IMR-90 (cell line): ENCODE data around the gene INO80B. TPM values are rescaled to one million over a fixed set of nuclear protein-coding genes. Genes with fewer than 3 reads are reported as not detected.

Experiments used
- ATAC-seq: fragments of 200-7000 bp; cut with Tn5 transposase; 2 replicates; pipeline ENCODE4 v1.9.1; 2020; ENCODE audit warnings: low read depth, mild to moderate bottlenecking, moderate library complexity
- BruUV-seq: library from RNA; stranded (reverse); fragments of 400-500 nt; replicated peaks from 2 replicates; lab custom pipeline; 2021; lab: Mats Ljungman, UMichigan
- CTCF ChIA-PET: fragments of 300-600 bp; formaldehyde crosslinking; extraction: SDS; loops from one replicate; lab custom pipeline; 2021; ENCODE audit warnings: antibody characterized with exemption; lab: Yijun Ruan, JAX
- POLR2A ChIA-PET: fragments of 300-600 bp; sonication (Branson Sonifier 250); formaldehyde crosslinking; loops from one replicate; lab custom pipeline; 2022; ENCODE audit warnings: antibody characterized with exemption; ENCODE audit not compliant: unreplicated experiment; lab: Charles Lee
- DNase-seq: peaks from one replicate; pipeline ENCODE4 v3.0.0; 2013
- H2AFZ ChIP-seq: replicated peaks from 2 replicates; pipeline ENCODE3; 2013; ENCODE audit warnings: low read length, mild to moderate bottlenecking; ENCODE audit not compliant: poor library complexity
- H2AK5ac ChIP-seq: 2 replicates; pipeline ENCODE4 v1.6.1; 2013; ENCODE audit warnings: low read depth, low read length, inconsistent platforms
- H2AK9ac ChIP-seq: replicated peaks from 2 replicates; pipeline ENCODE3; 2013; ENCODE audit warnings: mild to moderate bottlenecking, low read depth, low read length, moderate library complexity; ENCODE audit not compliant: poor library complexity
- H2BK120ac ChIP-seq: 2 replicates; pipeline ENCODE4 v1.6.1; 2013; ENCODE audit warnings: low read depth, low read length, inconsistent platforms
- H2BK15ac ChIP-seq: 3 replicates; pipeline ENCODE4 v1.6.1; 2013; ENCODE audit warnings: low read depth, low read length, inconsistent platforms
- H2BK20ac ChIP-seq: 2 replicates; pipeline ENCODE4 v1.6.1; 2013; ENCODE audit warnings: low read depth, mild to moderate bottlenecking, inconsistent platforms, low read length, moderate library complexity
- H2BK5ac ChIP-seq: 2 replicates; pipeline ENCODE4 v1.6.1; 2013; ENCODE audit warnings: mild to moderate bottlenecking, low read depth, low read length, inconsistent platforms; ENCODE audit not compliant: poor library complexity, severe bottlenecking
- H3K14ac ChIP-seq: replicated peaks from 2 replicates; pipeline ENCODE4 v1.6.1; 2013; ENCODE audit warnings: low read depth, low read length, inconsistent platforms
- H3K18ac ChIP-seq: 2 replicates; pipeline ENCODE4 v1.6.1; 2013; ENCODE audit warnings: low read depth, low read length, control low read depth
- H3K23ac ChIP-seq: 2 replicates; pipeline ENCODE4 v1.6.1; 2013; ENCODE audit warnings: low read depth, low read length, inconsistent platforms
- H3K27ac ChIP-seq: 2 replicates; pipeline ENCODE4 v1.5.1; 2013; ENCODE audit warnings: mild to moderate bottlenecking, control low read depth, low read length; ENCODE audit not compliant: insufficient read depth
- H3K27me3 ChIP-seq: 2 replicates; pipeline ENCODE4 v1.6.1; 2013; ENCODE audit warnings: low read length; ENCODE audit not compliant: control insufficient read depth, insufficient read depth
- H3K36me3 ChIP-seq: 2 replicates; pipeline ENCODE4 v1.6.1; 2013; ENCODE audit warnings: low read length, mixed read lengths; ENCODE audit not compliant: control insufficient read depth, insufficient read depth
- H3K4ac ChIP-seq: 2 replicates; pipeline ENCODE4 v1.6.1; 2013; ENCODE audit warnings: low read depth, low read length, inconsistent platforms
- H3K4me1 ChIP-seq: 2 replicates; pipeline ENCODE4 v1.6.1; 2013; ENCODE audit warnings: low read length, mixed read lengths; ENCODE audit not compliant: control insufficient read depth, insufficient read depth
- H3K4me2 ChIP-seq: 2 replicates; pipeline ENCODE4 v1.6.1; 2013; ENCODE audit warnings: low read depth, mild to moderate bottlenecking, control low read depth, low read length, moderate library complexity
- H3K4me3 ChIP-seq: 2 replicates; pipeline ENCODE4 v1.5.1; 2013; ENCODE audit warnings: low read depth, mild to moderate bottlenecking, control low read depth, low read length, moderate library complexity; ENCODE audit not compliant: insufficient read depth
- H3K56ac ChIP-seq: 2 replicates; pipeline ENCODE4 v1.6.1; 2013; ENCODE audit warnings: low read length, inconsistent platforms; ENCODE audit not compliant: insufficient read depth; ENCODE audit errors: extremely low read depth
- H3K79me1 ChIP-seq, 2 experiments: 2 replicates each; pipeline ENCODE4 v1.6.1; 2013; ENCODE audit warnings: low read length in 2 of 2, inconsistent platforms in 1 of 2, low read depth in 1 of 2
- H3K9ac ChIP-seq: 2 replicates; pipeline ENCODE4 v1.6.1; 2013; ENCODE audit warnings: low read depth, low read length, control low read depth
- H3K9me1 ChIP-seq: 2 replicates; pipeline ENCODE4 v1.6.1; 2013; ENCODE audit warnings: low read length, inconsistent platforms; ENCODE audit not compliant: insufficient read depth
- H3K9me3 ChIP-seq: 2 replicates; pipeline ENCODE4 v1.6.1; 2013; ENCODE audit warnings: low read length; ENCODE audit not compliant: control insufficient read depth, insufficient read depth
- H4K20me1 ChIP-seq: 2 replicates; pipeline ENCODE4 v1.6.1; 2013; ENCODE audit warnings: low read length, inconsistent platforms; ENCODE audit not compliant: insufficient read depth
- H4K5ac ChIP-seq: 2 replicates; pipeline ENCODE4 v1.6.1; 2013; ENCODE audit warnings: mild to moderate bottlenecking, low read depth, low read length, control low read depth
- H4K8ac ChIP-seq, 2 experiments: 2 replicates each; pipeline ENCODE4 v1.6.1; 2013; ENCODE audit warnings: low read depth in 2 of 2, low read length in 2 of 2, control low read depth in 1 of 2, inconsistent platforms in 1 of 2
- H4K91ac ChIP-seq: 2 replicates; pipeline ENCODE4 v1.6.1; 2013; ENCODE audit warnings: low read depth, low read length, inconsistent platforms; ENCODE audit not compliant: insufficient read depth
- BHLHE40 ChIP-seq: fragments of 150-350 bp; IDR thresholded peaks from 2 replicates; pipeline ENCODE4 v1.6.1; 2016; ENCODE audit warnings: mild to moderate bottlenecking, low read depth, low read length
- CEBPB ChIP-seq: IDR thresholded peaks from 2 replicates; pipeline ENCODE4 v1.6.1; 2012; ENCODE audit warnings: low read depth, low read length, improper control_type of control experiment
- CHD1 ChIP-seq: IDR thresholded peaks from 2 replicates; pipeline ENCODE4 v1.6.1; 2012; ENCODE audit warnings: low read depth, low read length, improper control_type of control experiment
- CTCF ChIP-seq: conservative IDR thresholded peaks from 2 replicates; pipeline ENCODE4 v1.5.1; 2012; ENCODE audit warnings: mild to moderate bottlenecking, low read depth, low read length, improper control_type of control experiment
- ELK1 ChIP-seq: fragments of 150-350 bp; IDR thresholded peaks from 2 replicates; pipeline ENCODE4 v1.6.1; 2016; ENCODE audit warnings: low read depth, mild to moderate bottlenecking, low read length, moderate library complexity, borderline replicate concordance
- POLR2A ChIP-seq: IDR thresholded peaks from 2 replicates; pipeline ENCODE4 v1.6.1; 2012; ENCODE audit warnings: mild to moderate bottlenecking, low read depth, low read length
- SMC3 ChIP-seq: fragments of 150-350 bp; IDR thresholded peaks from 2 replicates; pipeline ENCODE4 v1.6.1; 2016; ENCODE audit warnings: low read depth, mild to moderate bottlenecking, antibody characterized with exemption, low read length, moderate library complexity
- WGBS, 2 experiments: methylation state at CpG; one replicate each; pipeline versions ENCODE4 v1.1.5 to v1.1.7; 2013; ENCODE audit warnings: missing lambda C conversion rate in 2 of 2; ENCODE audit not compliant: insufficient read length in 1 of 2; ENCODE audit errors: extremely low coverage in 2 of 2; 5-methylcytosine and 5-hydroxymethylcytosine counted together
- dilution Hi-C: fragments of 300-500 bp; cut with HindIII; formaldehyde crosslinking; loops from one replicate; pipeline ENCODE4 v1.14.3; 2018; ENCODE audit warnings: low sequenced_read_pairs; ENCODE audit not compliant: unreplicated experiment
- in situ Hi-C: fragments of 300-500 bp; cut with MboI; formaldehyde crosslinking; loops from 3 replicates; pipeline ENCODE4 v1.14.3; 2019; ENCODE audit warnings: low sequenced_read_pairs, inconsistent platforms, mixed read lengths
- intact Hi-C: fragments of 100-400 bp; cut with micrococcal nuclease; formaldehyde crosslinking; loops from 2 replicates; pipeline ENCODE4 v1.10.0; 2022
- polyA plus RNA-seq, 3 experiments: library from polyadenylated mRNA; depleted of rRNA; stranded (reverse); fragments of >200 nt; gene quantifications; 2 replicates each; pipeline ENCODE4 v1.2.3, GENCODE V29; 2012; ENCODE audit warnings: low replicate concordance in 1 of 3
- total RNA-seq: library from RNA; depleted of rRNA; stranded (reverse); fragments of >200 nt; gene quantifications from 2 replicates; pipeline ENCODE4 v1.2.3, GENCODE V29; 2012

INO80B gene
- total and polyA plus RNA-seq, 2 of the 4 experiments (the other 2 are of a cell fraction), result 4.5 to 10.5 TPM

GRCh38 chr2:74472945-74473258, 18.0 kb downstream of the INO80B start:
- Histone ChIP-seq H3K56ac (peak overlapping the region; percentile 69), H2AK5ac (peak overlapping the region; percentile 85; the same call in 1 of the 2 replicates)
- POLR2A ChIA-PET, result interaction anchor here (0.6 to 1.1 kb wide), 2 partner anchors 9 to 32 kb away, joined by 4 to 5 read pairs; no protein-coding TSS in a partner anchor

More at GRCh38 chr2:74472945-74473258, 18.0 kb downstream of the INO80B start:
- Histone ChIP-seq H3K9me1 (peaks cover 4% of the 10 kb centered on the region; the same call in 1 of the 2 replicates), H4K8ac (peak overlapping the region; percentile 97 to 99), H3K9ac (peak overlapping the region; percentile 72), H3K27ac (peak overlapping the region; percentile 84), H3K4ac (peak overlapping the region; percentile 93), H2BK15ac (no peak overlapping the region), H3K4me3 (peak overlapping the region; percentile 77), H3K23ac (peak overlapping the region; percentile 87), H3K18ac (no peak overlapping the region; the same call in 1 of the 2 replicates), H2BK20ac (no peak overlapping the region), H4K91ac (peak overlapping the region; percentile 89), H3K4me1 (peaks cover 4% of the 10 kb centered on the region; the same call in 1 of the 2 replicates), H3K27me3 (no peaks in the 10 kb centered on the region), H2AK9ac (peak overlapping the region; percentile 87), H3K14ac (peak overlapping the region; percentile 95), H3K36me3 (peaks cover 24% of the 10 kb centered on the region), H2AFZ (peak overlapping the region; percentile 92), H4K5ac (peak overlapping the region; percentile 96), H3K79me1 (peaks cover 3 to 38% of the 10 kb centered on the region in 2 experiments; a peak in 3 of 4 replicates), H2BK120ac (no peak overlapping the region), H3K4me2 (peak overlapping the region; percentile 87), H3K9me3 (no peaks in the 10 kb centered on the region), H4K20me1 (no peaks in the 10 kb centered on the region), H2BK5ac (peak overlapping the region; percentile 77)
- TF ChIP-seq SMC3, result no peak
- TF ChIP-seq BHLHE40, result no peak
- TF ChIP-seq ELK1, result no peak
- TF ChIP-seq POLR2A, result no peak
- TF ChIP-seq CEBPB, result no peak
- no peak for TF ChIP-seq CHD1
- no peak for TF ChIP-seq CTCF
- CTCF ChIA-PET, result no interaction called here
- DNase-seq, result no peak
- in situ Hi-C loops (no loop called here), intact Hi-C loops (no loop called here), dilution Hi-C loops (no loop called here)
- no TSS peak for BruUV-seq
- ATAC-seq, result no peak
- 17% methylated on average over 3 of the region's 7 CpGs; no CpG with 5 or more reads in 1 of the 2 experiments for WGBS, 2 experiments
